Coronary artery (tissue), 2 donors: ENCODE measurements around the gene OXER1.

Source experiments
- DNase-seq: peaks from one replicate; pipeline ENCODE4 v3.0.0-alpha.2; 2017; ENCODE audit warnings: low spot score
- H3K27ac ChIP-seq, 2 donors: fragments of 200-600 bp; sonication (generic); one replicate each; pipeline ENCODE4 v1.5.1; 2016 to 2019
- H3K4me3 ChIP-seq: fragments of 200-600 bp; sonication (generic); 2 replicates; pipeline ENCODE4 v1.5.1; 2016; ENCODE audit warnings: mild to moderate bottlenecking, moderate library complexity
- CTCF ChIP-seq: fragments of 200-600 bp; sonication (generic); IDR thresholded peaks from one replicate; pipeline ENCODE4 v1.5.1; 2019; ENCODE audit warnings: antibody characterized with exemption

OXER1 gene

GRCh38 chr2:42722320-42723190 lies 41.4 kb downstream of the OXER1 start:
- H3K4me3 ChIP-seq, result no peak overlapping the region
- TF ChIP-seq CTCF, result no peak
- peak overlapping the region in 1 of 2 donors; percentile 45 for H3K27ac ChIP-seq
- no peak for DNase-seq

- Histone ChIP-seq H3K27ac (peak overlapping the region in 1 of 2 donors; percentile 45), H3K4me3 (no peak overlapping the region)
- no peak for DNase-seq
Observed at GRCh38 chr2:42721898-42722297, 42.0 kb downstream of the OXER1 start.

GRCh38 chr2:42714686-42715085 lies 49.2 kb downstream of the OXER1 start:
- H3K27ac ChIP-seq, result no peak overlapping the region
- no peak overlapping the region for H3K4me3 ChIP-seq
- TF ChIP-seq CTCF, result no peak
- DNase-seq, result no peak

More at GRCh38 chr2:42721898-42722297, 42.0 kb downstream of the OXER1 start:
- no peak for TF ChIP-seq CTCF

GRCh38 chr2:42713920-42714319 lies 50.0 kb downstream of the OXER1 start:
- no peak for DNase-seq
- no peak overlapping the region for H3K27ac ChIP-seq
- H3K4me3 ChIP-seq, result no peak overlapping the region
- no peak for TF ChIP-seq CTCF

- TF ChIP-seq CTCF, result no peak
- Histone ChIP-seq H3K4me3 (no peak overlapping the region), H3K27ac (no peak overlapping the region)
- DNase-seq, result no peak
Observed at GRCh38 chr2:42712934-42713333, 51.0 kb downstream of the OXER1 start.
